CD14-positive monocyte (primary cell): ENCODE data around the gene ARL11. TPM values are rescaled to one million over a fixed set of nuclear protein-coding genes. Genes with fewer than 3 reads are reported as not detected.

ENCODE experiments used
- DNase-seq, 3 donors: peaks; one replicate each; pipeline ENCODE4 v3.0.0-alpha.2; 2011 to 2022
- H2AFZ ChIP-seq: 2 replicates; pipeline ENCODE4 v1.6.0; 2012; ENCODE audit warnings: mild to moderate bottlenecking, low read depth, low read length, inconsistent platforms; ENCODE audit not compliant: insufficient read depth, poor library complexity, severe bottlenecking
- H3K27ac ChIP-seq, 2 donors: 1 replicate in 1 of 2; 2 replicates in 1 of 2; pipeline ENCODE4 v1.5.1; 2012 to 2013; ENCODE audit warnings: low read length in 2 of 2, control low read depth in 1 of 2, inconsistent platforms in 1 of 2, low read depth in 1 of 2, mild to moderate bottlenecking in 1 of 2
- H3K27me3 ChIP-seq, 2 donors: one replicate each; pipeline versions ENCODE4 v1.6.0 to v1.6.1; 2011 to 2013; ENCODE audit warnings: low read length in 2 of 2; ENCODE audit not compliant: control insufficient read depth in 2 of 2, insufficient read depth in 2 of 2
- H3K36me3 ChIP-seq, 2 donors: replicated peaks in 1 of 2; 1 replicate in 1 of 2; 2 replicates in 1 of 2; pipeline versions ENCODE4 v1.5.1 to v1.6.1; 2012 to 2013; ENCODE audit warnings: low read length in 2 of 2, control low read depth in 1 of 2, inconsistent platforms in 1 of 2, mild to moderate bottlenecking in 1 of 2; ENCODE audit not compliant: insufficient read depth in 2 of 2, control insufficient read depth in 1 of 2
- H3K4me1 ChIP-seq, 2 donors: 1 replicate in 1 of 2; 2 replicates in 1 of 2; pipeline versions ENCODE4 v1.5.1 to v1.6.1; 2012 to 2013; ENCODE audit warnings: low read length in 2 of 2, control low read depth in 1 of 2, inconsistent platforms in 1 of 2, mild to moderate bottlenecking in 1 of 2, moderate library complexity in 1 of 2; ENCODE audit not compliant: insufficient read depth in 2 of 2, control insufficient read depth in 1 of 2
- H3K4me2 ChIP-seq: replicated peaks from 2 replicates; pipeline ENCODE3; 2012; ENCODE audit warnings: low read length, moderate library complexity, mild to moderate bottlenecking; ENCODE audit not compliant: poor library complexity, severe bottlenecking; ENCODE audit errors: extremely low read depth
- H3K4me3 ChIP-seq, 3 experiments: fragments of 200-600 bp in 1 of 3; sonication (generic) in 1 of 3; replicated peaks in 1 of 3; 1 replicate in 2 of 3; 2 replicates in 1 of 3; pipeline ENCODE4 v1.5.1; 2011 to 2013; ENCODE audit warnings: low read length in 3 of 3, mild to moderate bottlenecking in 3 of 3, control low read depth in 2 of 3, low read depth in 2 of 3, inconsistent platforms in 1 of 3, moderate library complexity in 1 of 3
- H3K79me2 ChIP-seq: 2 replicates; pipeline ENCODE4 v1.6.0; 2012; ENCODE audit warnings: mild to moderate bottlenecking, control low read depth, inconsistent platforms, low read length, moderate library complexity; ENCODE audit not compliant: insufficient read depth
- H3K9ac ChIP-seq: 2 replicates; pipeline ENCODE4 v1.6.0; 2017; ENCODE audit warnings: low read length, mild to moderate bottlenecking; ENCODE audit not compliant: insufficient read depth, poor library complexity, severe bottlenecking
- H3K9me3 ChIP-seq, 2 donors: replicated peaks in 1 of 2; 1 replicate in 1 of 2; 2 replicates in 1 of 2; pipeline versions ENCODE4 v1.5.1 to v1.6.1; 2012 to 2013; ENCODE audit warnings: low read length in 2 of 2, control low read depth in 1 of 2; ENCODE audit not compliant: control insufficient read depth in 1 of 2, insufficient read depth in 1 of 2
- H4K20me1 ChIP-seq: 2 replicates; pipeline ENCODE4 v1.6.0; 2012; ENCODE audit warnings: mild to moderate bottlenecking, low read length, control low read depth, moderate library complexity; ENCODE audit not compliant: insufficient read depth
- H3K27ac Mint-ChIP-seq, 7 donors: one replicate each; pipeline ENCODE4 v1.8.0; 2020; ENCODE audit warnings: mild to moderate bottlenecking in 7 of 7, mixed read lengths in 7 of 7, moderate library complexity in 6 of 7, inconsistent platforms in 2 of 7
- H3K27me3 Mint-ChIP-seq, 3 donors: one replicate each; pipeline ENCODE4 v1.8.0; 2021 to 2022; ENCODE audit warnings: low read depth in 3 of 3, mild to moderate bottlenecking in 3 of 3, mixed read lengths in 3 of 3, moderate library complexity in 3 of 3, inconsistent platforms in 1 of 3
- H3K36me3 Mint-ChIP-seq, 2 donors: one replicate each; pipeline ENCODE4 v1.8.0; 2020; ENCODE audit warnings: mixed read lengths in 2 of 2, inconsistent platforms in 1 of 2, mild to moderate bottlenecking in 1 of 2
- H3K4me1 Mint-ChIP-seq: one replicate; pipeline ENCODE4 v1.8.0; 2020; ENCODE audit warnings: mild to moderate bottlenecking, mixed read lengths
- H3K4me3 Mint-ChIP-seq, 2 donors: one replicate each; pipeline ENCODE4 v1.8.0; 2020; ENCODE audit warnings: mild to moderate bottlenecking in 2 of 2, mixed read lengths in 2 of 2, moderate library complexity in 1 of 2
- H3K9me3 Mint-ChIP-seq, 7 donors: one replicate each; pipeline ENCODE4 v1.8.0; 2020 to 2022; ENCODE audit warnings: mixed read lengths in 7 of 7, mild to moderate bottlenecking in 6 of 7, moderate library complexity in 6 of 7, inconsistent platforms in 2 of 7
- CTCF ChIP-seq: fragments of 200-600 bp; IDR thresholded peaks from one replicate; pipeline ENCODE4 v1.8.0; 2022; ENCODE audit warnings: antibody characterized with exemption, mild to moderate bottlenecking
- WGBS: methylation state at CpG from one replicate; pipeline ENCODE4 v1.1.5; 2013; ENCODE audit warnings: missing lambda C conversion rate; ENCODE audit not compliant: insufficient coverage; 5-methylcytosine and 5-hydroxymethylcytosine counted together
- intact Hi-C, 2 donors: fragments of 100-400 bp; cut with micrococcal nuclease; formaldehyde crosslinking; loops; one replicate each; pipeline versions ENCODE4 v1.15.0 to v1.15.1; 2023
- polyA plus RNA-seq, 3 donors: library from polyadenylated mRNA; depleted of rRNA in 1 of 3; unstranded in 2 of 3; stranded (reverse) in 1 of 3; fragments of 300-500 nt in 2 of 3; fragments of >200 nt in 1 of 3; fragmentation: Illumina TruSeq in 2 of 3; gene quantifications; 1 replicate in 2 of 3; 2 replicates in 1 of 3; pipeline ENCODE4 v1.2.3, GENCODE V29; 2012 to 2021

ARL11 gene
- polyA plus RNA-seq, 3 donors: 12.8 to 19.2 (median 15.2) TPM

- H3K27ac ChIP-seq: no peak overlapping the region
- Mint-ChIP-seq H3K27me3 (peaks cover 0 to 6% (median 0%) of the 10 kb centered on the region in 3 donors), H3K27ac (no peak overlapping the region), H3K4me1 (peaks cover 13% of the 10 kb centered on the region), H3K4me3 (no peak overlapping the region), H3K9me3 (peaks cover 0 to 11% (median 3%) of the 10 kb centered on the region in 7 donors), H3K36me3 (no peaks in the 10 kb centered on the region)
- H3K27me3 ChIP-seq: no peaks in the 10 kb centered on the region
- peaks cover 0 to 6% of the 10 kb centered on the region in 2 donors for H3K4me1 ChIP-seq
- no peaks in the 10 kb centered on the region for H3K79me2 ChIP-seq
- H3K9me3 ChIP-seq: peaks cover 0 to 4% of the 10 kb centered on the region in 2 donors
- H3K4me3 ChIP-seq: no peak overlapping the region
- H3K4me2 ChIP-seq: no peak overlapping the region
- no CpG with 5 or more reads among the region's 8 CpGs for WGBS
- H4K20me1 ChIP-seq: no peaks in the 10 kb centered on the region
- intact Hi-C loops: no loop called here
- H3K9ac ChIP-seq: no peak overlapping the region
- no peaks in the 10 kb centered on the region for H3K36me3 ChIP-seq
- H2AFZ ChIP-seq: peak overlapping the region; percentile 81
- DNase-seq: no peak
- no peak for TF ChIP-seq CTCF
Observed at GRCh38 chr13:49615836-49616675, 12.3 kb upstream of the ARL11 start.

GRCh38 chr13:49616676-49617065 is 11.6 kb upstream of the ARL11 start:
- H3K4me1 Mint-ChIP-seq: peaks cover 13% of the 10 kb centered on the region
- H3K36me3 Mint-ChIP-seq: no peaks in the 10 kb centered on the region
- H3K4me2 ChIP-seq: no peak overlapping the region
- no peak for DNase-seq
- H3K4me3 ChIP-seq: no peak overlapping the region
- intact Hi-C loops: no loop called here
- H3K9me3 ChIP-seq: peaks cover 0 to 4% of the 10 kb centered on the region in 2 donors
- no peaks in the 10 kb centered on the region for H3K79me2 ChIP-seq
- no peak overlapping the region for H3K27ac ChIP-seq
- H3K4me1 ChIP-seq: peaks cover 0 to 6% of the 10 kb centered on the region in 2 donors
- no peaks in the 10 kb centered on the region for H3K36me3 ChIP-seq
- peak overlapping the region; percentile 81 for H2AFZ ChIP-seq
- no peaks in the 10 kb centered on the region for H3K27me3 ChIP-seq
- H3K9ac ChIP-seq: no peak overlapping the region
- TF ChIP-seq CTCF: no peak
- peaks cover 0 to 10% (median 3%) of the 10 kb centered on the region in 7 donors for H3K9me3 Mint-ChIP-seq
- peaks cover 0 to 8% (median 0%) of the 10 kb centered on the region in 3 donors for H3K27me3 Mint-ChIP-seq
- peak overlapping the region in 1 of 7 donors; percentile 62 for H3K27ac Mint-ChIP-seq
- no peak overlapping the region for H3K4me3 Mint-ChIP-seq
- no CpG with 5 or more reads among the region's 3 CpGs for WGBS
- no peaks in the 10 kb centered on the region for H4K20me1 ChIP-seq
